Testis (tissue), 3 donors: Measurements from ENCODE around the gene MYO1E. TPM values are rescaled to one million over a fixed set of nuclear protein-coding genes. Genes with fewer than 3 reads are reported as not detected.
"Not testable (repeated sequence)": the region's sequence is repeated elsewhere in the genome, so short reads cannot be mapped to it uniquely, and the experiment has no call there.

Source experiments
- DNase-seq: peaks from one replicate; pipeline ENCODE4 v3.0.0-alpha.2; 2019
- H3K27ac ChIP-seq, 2 donors: fragments of 200-600 bp; sonication (generic); one replicate each; pipeline ENCODE4 v1.5.1; 2019
- H3K27me3 ChIP-seq: fragments of 200-600 bp; sonication (generic); one replicate; pipeline ENCODE4 v1.5.1; 2019
- H3K36me3 ChIP-seq: fragments of 200-600 bp; sonication (generic); one replicate; pipeline ENCODE4 v1.5.1; 2017; ENCODE audit warnings: low read depth; ENCODE audit errors: missing control alignments
- H3K4me1 ChIP-seq: fragments of 200-600 bp; sonication (generic); one replicate; pipeline ENCODE4 v1.5.1; 2019
- H3K4me3 ChIP-seq, 2 donors: fragments of 200-600 bp; sonication (generic); one replicate each; pipeline ENCODE4 v1.5.1; 2017 to 2019
- H3K9me3 ChIP-seq: fragments of 200-600 bp; sonication (generic); one replicate; pipeline ENCODE4 v1.5.1; 2017
- CTCF ChIP-seq, 3 experiments: fragments of 450-650 bp in 2 of 3; fragments of 200-600 bp in 1 of 3; sonication (generic) in 1 of 3; IDR thresholded peaks; one replicate each; pipeline ENCODE4 v1.5.1; 2016 to 2019; ENCODE audit warnings: antibody characterized with exemption in 3 of 3, mild to moderate bottlenecking in 2 of 3, moderate library complexity in 1 of 3
- POLR2A ChIP-seq: fragments of 450-650 bp; IDR thresholded peaks from one replicate; pipeline ENCODE4 v1.6.1; 2017; ENCODE audit warnings: antibody characterized with exemption, mild to moderate bottlenecking, moderate library complexity
- WGBS, 2 donors: methylation state at CpG; one replicate each; pipeline ENCODE4 v1.1.5; 2018; 5-methylcytosine and 5-hydroxymethylcytosine counted together
- intact Hi-C: fragments of 100-400 bp; cut with DNase I; formaldehyde crosslinking; loops from one replicate; pipeline ENCODE4 v1.15.1; 2023; ENCODE audit warnings: low total_unique reads
- polyA plus RNA-seq: library from polyadenylated mRNA; stranded (reverse); fragments of 350-450 nt; fragmentation: Illumina TruSeq; extraction: RNeasy Lipid Tissue Mini Kit (QIAGEN cat#74804); gene quantifications from one replicate; pipeline ENCODE4 v1.2.3, GENCODE V29; 2014; ENCODE audit warnings: low read depth, low replicate concordance; ENCODE audit not compliant: insufficient read depth
- total RNA-seq, 2 donors: library from RNA; depleted of rRNA; stranded (reverse); fragments of >200 nt; gene quantifications; one replicate each; pipeline ENCODE4 v1.2.3, GENCODE V29; 2016

MYO1E gene
- total and polyA plus RNA-seq, 3 donors from 2014 or later: 14.3 to 23.4 (median 22.5) TPM

- Histone ChIP-seq H3K4me1 (no peaks in the 10 kb centered on the region), H3K27ac (no peak overlapping the region), H3K36me3 (no peaks in the 10 kb centered on the region), H3K27me3 (no peaks in the 10 kb centered on the region), H3K9me3 (no peaks in the 10 kb centered on the region), H3K4me3 (no peak overlapping the region)
- DNase-seq: no peak
- intact Hi-C loops: no loop called here
- WGBS, 2 donors: 79 to 80% methylated on average over 5 of the region's 5 CpGs
- TF ChIP-seq CTCF (IDR thresholded peaks at IDR 0.05): no peak
- no peak for TF ChIP-seq POLR2A
These were observed 19.6 kb upstream of the MYO1E start for GRCh38 chr15:59392299-59392698.

- Histone ChIP-seq H3K27me3 (no peaks in the 10 kb centered on the region), H3K4me3 (no peak overlapping the region), H3K36me3 (no peaks in the 10 kb centered on the region), H3K9me3 (no peaks in the 10 kb centered on the region), H3K27ac (no peak overlapping the region), H3K4me1 (no peaks in the 10 kb centered on the region)
- TF ChIP-seq POLR2A (no peak), CTCF (IDR thresholded peaks at IDR 0.05) (no peak)
- WGBS, 2 donors: 72 to 77% methylated on average over 3 of the region's 3 CpGs
- no peak for DNase-seq
- intact Hi-C loops: no loop called here
These were observed 16.0 kb upstream of the MYO1E start for GRCh38 chr15:59388670-59389069.

GRCh38 chr15:59387196-59387878 lies 14.7 kb upstream of the MYO1E start:
- 94 to 98% methylated on average over 13 of the region's 13 CpGs for WGBS, 2 donors
- intact Hi-C loops, H3K9me3 ChIP-seq, H3K27ac ChIP-seq, H3K4me3 ChIP-seq, DNase-seq, H3K27me3 ChIP-seq, H3K4me1 ChIP-seq, H3K36me3 ChIP-seq: not testable (repeated sequence)

- intact Hi-C loops: no loop called here
- no peak overlapping the region for H3K4me3 ChIP-seq
These were observed 12.5 kb upstream of the MYO1E start for GRCh38 chr15:59385171-59385570.

GRCh38 chr15:59384507-59384906 lies 11.8 kb upstream of the MYO1E start:
- Histone ChIP-seq H3K4me1 (no peaks in the 10 kb centered on the region), H3K36me3 (no peaks in the 10 kb centered on the region), H3K27me3 (no peaks in the 10 kb centered on the region), H3K27ac (no peak overlapping the region), H3K4me3 (no peak overlapping the region), H3K9me3 (no peaks in the 10 kb centered on the region)
- no peak for DNase-seq
- 91 to 96% methylated on average over 3 of the region's 3 CpGs for WGBS, 2 donors
- TF ChIP-seq CTCF (IDR thresholded peaks at IDR 0.05): no peak
- TF ChIP-seq POLR2A: no peak
- intact Hi-C loops: no loop called here

More at GRCh38 chr15:59385171-59385570, 12.5 kb upstream of the MYO1E start:
- H3K27ac ChIP-seq: no peak overlapping the region
- no peak for DNase-seq
- WGBS, 2 donors: 86 to 89% methylated on average over 4 of the region's 4 CpGs
- no peaks in the 10 kb centered on the region for H3K27me3 ChIP-seq
- TF ChIP-seq CTCF (IDR thresholded peaks at IDR 0.05) (no peak), POLR2A (no peak)
- H3K36me3 ChIP-seq: no peaks in the 10 kb centered on the region
- no peaks in the 10 kb centered on the region for H3K4me1 ChIP-seq
- no peaks in the 10 kb centered on the region for H3K9me3 ChIP-seq
